Smooth muscle cell (in vitro differentiated cells): ENCODE data around the gene MAVS. TPM values are rescaled to one million over a fixed set of nuclear protein-coding genes. Genes with fewer than 3 reads are reported as not detected.
"Not testable (repeated sequence)": the region's sequence is repeated elsewhere in the genome, so short reads cannot be mapped to it uniquely, and the experiment has no call there.

Experiments
- DNase-seq: peaks from one replicate; lab custom pipeline; 2025; ENCODE audit not compliant: unreplicated experiment; lab: John Stamatoyannopoulos, UW
- H2AFZ ChIP-seq: fragments of 200-600 bp; sonication (generic); 2 replicates; pipeline ENCODE4 v1.6.0; 2016; ENCODE audit warnings: antibody characterized with exemption, low read depth, mild to moderate bottlenecking
- H3F3A ChIP-seq: fragments of 200-600 bp; sonication (generic); 2 replicates; pipeline ENCODE4 v1.6.0; 2017; ENCODE audit warnings: antibody characterized with exemption, low read depth
- H3K27ac ChIP-seq: fragments of 200-600 bp; sonication (generic); 2 replicates; pipeline ENCODE4 v1.5.1; 2016; ENCODE audit warnings: low read depth, mild to moderate bottlenecking
- H3K27me3 ChIP-seq: fragments of 200-600 bp; sonication (generic); 2 replicates; pipeline ENCODE4 v1.6.1; 2016; ENCODE audit warnings: low read depth, mild to moderate bottlenecking
- H3K36me3 ChIP-seq: fragments of 200-600 bp; sonication (generic); 2 replicates; pipeline ENCODE4 v1.5.1; 2016; ENCODE audit warnings: low read depth
- H3K4me1 ChIP-seq: fragments of 200-600 bp; sonication (generic); 2 replicates; pipeline ENCODE4 v1.5.1; 2016; ENCODE audit warnings: low read depth
- H3K4me2 ChIP-seq: fragments of 200-600 bp; sonication (generic); 2 replicates; pipeline ENCODE4 v1.6.0; 2016; ENCODE audit warnings: mild to moderate bottlenecking
- H3K4me3 ChIP-seq: fragments of 200-600 bp; sonication (generic); 2 replicates; pipeline ENCODE4 v1.5.1; 2016; ENCODE audit warnings: mild to moderate bottlenecking
- H3K79me2 ChIP-seq: fragments of 200-600 bp; sonication (generic); 2 replicates; pipeline ENCODE4 v1.6.0; 2016; ENCODE audit warnings: low read depth, mild to moderate bottlenecking
- H3K9ac ChIP-seq: fragments of 200-600 bp; sonication (generic); 2 replicates; pipeline ENCODE4 v1.6.0; 2016; ENCODE audit warnings: low read depth
- H3K9me3 ChIP-seq: fragments of 200-600 bp; sonication (generic); replicated peaks from 2 replicates; pipeline ENCODE4 v1.5.1; 2016; ENCODE audit warnings: low read depth
- H4K20me1 ChIP-seq: fragments of 200-600 bp; sonication (generic); 2 replicates; pipeline ENCODE4 v1.6.0; 2016; ENCODE audit warnings: low read depth
- WGBS: methylation state at CpG from one replicate; pipeline ENCODE4 v1.1.7; 2016; ENCODE audit warnings: low lambda C conversion rate; 5-methylcytosine and 5-hydroxymethylcytosine counted together
- polyA plus RNA-seq: library from polyadenylated mRNA; unstranded; fragments of >200 nt; fragmentation: Nextera tagmentation; extraction: Ambion mirVana; gene quantifications from 2 replicates; pipeline ENCODE4 v1.2.1, GENCODE V29; 2016
- total RNA-seq: library from RNA; depleted of rRNA; stranded (reverse); fragments of >200 nt; gene quantifications from 2 replicates; pipeline ENCODE4 v1.2.3, GENCODE V29; 2014
- TF ChIP-seq, protein P1 (sequence below): fragments of 200-600 bp; sonication (generic); IDR thresholded peaks from 2 replicates; pipeline ENCODE4 v1.5.1; 2017; ENCODE audit warnings: borderline replicate concordance, mild to moderate bottlenecking, antibody characterized with exemption; ENCODE audit not compliant: insufficient read depth, poor library complexity, severe bottlenecking

The MAVS gene
- total and polyA plus RNA-seq, 2 experiments from 2014 or later, result 7.8 to 12.5 TPM

GRCh38 chr20:3825526-3825925 lies 21.1 kb upstream of the MAVS start:
- Histone ChIP-seq H3F3A (no peaks in the 10 kb centered on the region), H3K79me2 (peaks cover 8% of the 10 kb centered on the region), H3K36me3 (no peaks in the 10 kb centered on the region), H3K27me3 (no peaks in the 10 kb centered on the region), H3K9me3 (no peaks in the 10 kb centered on the region), H3K4me1 (peaks cover 7% of the 10 kb centered on the region), H2AFZ (no peak overlapping the region), H3K4me2 (no peak overlapping the region), H4K20me1 (no peaks in the 10 kb centered on the region), H3K4me3 (no peak overlapping the region), H3K27ac (no peak overlapping the region), H3K9ac (no peak overlapping the region)
- WGBS, result 83% methylated on average over 7 of the region's 7 CpGs
- TF ChIP-seq, protein P1, sequence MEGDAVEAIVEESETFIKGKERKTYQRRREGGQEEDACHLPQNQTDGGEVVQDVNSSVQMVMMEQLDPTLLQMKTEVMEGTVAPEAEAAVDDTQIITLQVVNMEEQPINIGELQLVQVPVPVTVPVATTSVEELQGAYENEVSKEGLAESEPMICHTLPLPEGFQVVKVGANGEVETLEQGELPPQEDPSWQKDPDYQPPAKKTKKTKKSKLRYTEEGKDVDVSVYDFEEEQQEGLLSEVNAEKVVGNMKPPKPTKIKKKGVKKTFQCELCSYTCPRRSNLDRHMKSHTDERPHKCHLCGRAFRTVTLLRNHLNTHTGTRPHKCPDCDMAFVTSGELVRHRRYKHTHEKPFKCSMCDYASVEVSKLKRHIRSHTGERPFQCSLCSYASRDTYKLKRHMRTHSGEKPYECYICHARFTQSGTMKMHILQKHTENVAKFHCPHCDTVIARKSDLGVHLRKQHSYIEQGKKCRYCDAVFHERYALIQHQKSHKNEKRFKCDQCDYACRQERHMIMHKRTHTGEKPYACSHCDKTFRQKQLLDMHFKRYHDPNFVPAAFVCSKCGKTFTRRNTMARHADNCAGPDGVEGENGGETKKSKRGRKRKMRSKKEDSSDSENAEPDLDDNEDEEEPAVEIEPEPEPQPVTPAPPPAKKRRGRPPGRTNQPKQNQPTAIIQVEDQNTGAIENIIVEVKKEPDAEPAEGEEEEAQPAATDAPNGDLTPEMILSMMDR, result no peak
- no peak for DNase-seq

GRCh38 chr20:3826420-3826819 lies 20.2 kb upstream of the MAVS start:
- H3F3A ChIP-seq, result no peaks in the 10 kb centered on the region
- H3K79me2 ChIP-seq, result peaks cover 2% of the 10 kb centered on the region
- H3K4me2 ChIP-seq, result no peak overlapping the region
- no peaks in the 10 kb centered on the region for H4K20me1 ChIP-seq
- H2AFZ ChIP-seq, result no peak overlapping the region
- no peak overlapping the region for H3K27ac ChIP-seq
- peaks cover 2% of the 10 kb centered on the region for H3K4me1 ChIP-seq
- DNase-seq, result no peak
- H3K9ac ChIP-seq, result no peak overlapping the region
- H3K27me3 ChIP-seq, result no peaks in the 10 kb centered on the region
- no peak overlapping the region for H3K4me3 ChIP-seq
- TF ChIP-seq, protein P1, result no peak
- H3K9me3 ChIP-seq, result no peaks in the 10 kb centered on the region
- 91% methylated on average over 4 of the region's 4 CpGs for WGBS
- no peaks in the 10 kb centered on the region for H3K36me3 ChIP-seq

GRCh38 chr20:3828798-3829197 lies 17.8 kb upstream of the MAVS start:
- Histone ChIP-seq H2AFZ (no peak overlapping the region), H3K79me2 (no peaks in the 10 kb centered on the region), H3K36me3 (no peaks in the 10 kb centered on the region), H3K4me2 (no peak overlapping the region), H4K20me1 (no peaks in the 10 kb centered on the region), H3K27me3 (no peaks in the 10 kb centered on the region), H3K9me3 (no peaks in the 10 kb centered on the region), H3K4me3 (no peak overlapping the region), H3K27ac (no peak overlapping the region), H3F3A (no peaks in the 10 kb centered on the region), H3K4me1 (no peaks in the 10 kb centered on the region), H3K9ac (no peak overlapping the region)
- TF ChIP-seq, protein P1, result no peak
- 100% methylated on average over 3 of the region's 3 CpGs for WGBS
- no peak for DNase-seq

DNA sequence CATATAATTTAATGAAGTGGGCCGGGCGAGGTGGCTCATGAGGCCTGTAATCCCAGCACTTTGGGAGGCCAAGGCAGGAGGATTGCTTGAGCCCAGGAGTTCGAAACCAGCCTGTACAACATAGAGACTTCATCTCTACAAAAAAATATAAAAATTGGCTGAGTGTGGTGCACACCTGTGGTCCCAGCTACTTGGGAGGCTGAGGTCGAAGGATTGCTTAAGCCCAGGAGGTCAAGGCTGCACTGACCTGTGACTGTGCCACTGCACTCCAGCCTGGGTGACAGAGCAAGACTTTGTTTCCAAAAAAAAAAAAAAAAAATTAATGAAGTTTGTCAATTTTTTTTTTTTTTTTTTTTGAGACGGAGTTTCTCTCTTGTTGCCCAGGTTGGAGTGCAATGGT lies 16.7 kb upstream of the MAVS start:
- H3F3A ChIP-seq, H3K4me2 ChIP-seq, H3K9ac ChIP-seq, H3K36me3 ChIP-seq, H4K20me1 ChIP-seq, H3K27ac ChIP-seq, H3K27me3 ChIP-seq, DNase-seq, H3K9me3 ChIP-seq, H3K4me3 ChIP-seq, H2AFZ ChIP-seq, H3K79me2 ChIP-seq, H3K4me1 ChIP-seq: not testable (repeated sequence)
- WGBS, result 98% methylated on average over 5 of the region's 5 CpGs
